Activated CD8-positive, alpha-beta T cell treated with anti-CD3 and anti-CD28 coated beads, Interleukin-2, amount 10 ng/mL, durations not matched to agents 7 days and 5 days (primary cell): Measurements from ENCODE around the gene NTRK2. TPM values are rescaled to one million over a fixed set of nuclear protein-coding genes. Genes with fewer than 3 reads are reported as not detected.

Source experiments
- ATAC-seq: fragments of 150-1000 bp; cut with Tn5 transposase; one replicate; pipeline ENCODE4 v1.10.0; 2021; ENCODE audit warnings: moderate library complexity
- CTCF ChIA-PET: fragments of 350-600 bp; sonication (Branson Sonifier 250); formaldehyde crosslinking; loops from one replicate; lab custom pipeline; 2021; ENCODE audit warnings: antibody characterized with exemption; lab: Charles Lee
- POLR2A ChIA-PET: fragments of 350-600 bp; sonication (Branson Sonifier 250); formaldehyde crosslinking; loops from one replicate; lab custom pipeline; 2021; ENCODE audit warnings: antibody characterized with exemption; lab: Charles Lee
- DNase-seq: peaks from one replicate; pipeline ENCODE4 v3.0.0-alpha.2; 2020
- H3K27ac Mint-ChIP-seq: one replicate; pipeline ENCODE4 v1.8.0; 2021; ENCODE audit warnings: mild to moderate bottlenecking, mixed read lengths
- H3K27me3 Mint-ChIP-seq: one replicate; pipeline ENCODE4 v1.8.0; 2021; ENCODE audit warnings: low read depth, mixed read lengths
- H3K36me3 Mint-ChIP-seq: one replicate; pipeline ENCODE4 v1.8.0; 2021; ENCODE audit warnings: low read depth, mixed read lengths
- H3K4me1 Mint-ChIP-seq: one replicate; pipeline ENCODE4 v1.8.0; 2021; ENCODE audit warnings: low read depth, mixed read lengths
- H3K4me3 Mint-ChIP-seq: one replicate; pipeline ENCODE4 v1.8.0; 2021; ENCODE audit warnings: mild to moderate bottlenecking, mixed read lengths
- H3K9me3 Mint-ChIP-seq: one replicate; pipeline ENCODE4 v1.8.0; 2022; ENCODE audit warnings: mixed read lengths; ENCODE audit not compliant: insufficient read depth
- total RNA-seq, 2 experiments: library from RNA; stranded (reverse); gene quantifications; one replicate each; pipeline ENCODE4 v1.2.3, GENCODE V29; 2021

Gene NTRK2
- total RNA-seq, 2 experiments from 2014 or later, result 0.05 TPM

DNA sequence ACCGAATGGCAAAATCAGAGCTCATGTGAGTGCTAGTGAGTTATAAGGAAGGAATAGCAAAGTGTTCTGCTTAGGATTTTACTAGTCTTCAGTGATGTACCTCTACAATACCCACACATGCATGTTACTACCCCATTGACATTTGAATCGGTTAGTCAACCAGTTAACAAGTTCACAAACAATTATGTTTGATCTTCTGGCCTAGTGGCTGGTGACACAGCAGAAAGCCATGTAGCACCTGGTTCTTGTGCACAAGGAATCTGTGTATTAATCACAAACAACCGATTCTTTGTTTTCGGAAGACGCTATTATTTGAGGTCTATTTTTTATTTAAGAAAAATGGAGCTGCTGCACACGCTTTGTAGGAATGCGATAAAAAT, 41.9 kb downstream of the NTRK2 start:
- no peak overlapping the region for H3K27ac Mint-ChIP-seq
- H3K36me3 Mint-ChIP-seq, result no peaks in the 10 kb centered on the region
- DNase-seq (no peak), ATAC-seq (no peak)
- H3K4me3 Mint-ChIP-seq, result no peak overlapping the region
- ChIA-PET POLR2A (no interaction called here), CTCF (no interaction called here)
- H3K9me3 Mint-ChIP-seq, result no peaks in the 10 kb centered on the region
- peaks cover 18% of the 10 kb centered on the region for H3K27me3 Mint-ChIP-seq
- peaks cover 23% of the 10 kb centered on the region for H3K4me1 Mint-ChIP-seq

- no peak overlapping the region for H3K4me3 Mint-ChIP-seq
- ChIA-PET CTCF (no interaction called here), POLR2A (no interaction called here)
- DNase-seq (no peak), ATAC-seq (no peak)
- no peak overlapping the region for H3K27ac Mint-ChIP-seq
- H3K27me3 Mint-ChIP-seq, result peaks cover 18% of the 10 kb centered on the region
- no peaks in the 10 kb centered on the region for H3K9me3 Mint-ChIP-seq
- no peaks in the 10 kb centered on the region for H3K36me3 Mint-ChIP-seq
- H3K4me1 Mint-ChIP-seq, result peaks cover 23% of the 10 kb centered on the region
Measured at GRCh38 chr9:84711936-84712335, 42.4 kb downstream of the NTRK2 start.

DNA sequence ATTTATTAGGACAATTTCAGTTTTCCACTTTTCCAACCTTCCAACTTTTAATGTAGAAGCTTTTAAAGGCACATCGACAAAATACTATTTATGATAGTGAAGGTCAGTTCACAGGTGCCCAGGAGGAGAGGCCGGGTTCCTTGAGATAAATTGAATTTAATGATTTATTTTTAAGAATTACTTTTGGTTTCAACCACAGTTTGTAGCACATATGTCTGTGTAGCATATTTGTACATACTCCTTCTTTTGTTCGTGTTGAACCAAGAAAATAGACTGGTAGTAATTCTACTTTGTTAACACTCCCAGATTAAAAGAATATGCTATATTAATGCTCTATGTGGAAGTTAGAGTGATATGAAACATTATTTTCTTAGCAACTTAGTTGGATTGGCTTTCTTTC, 46.7 kb downstream of the NTRK2 start:
- Mint-ChIP-seq H3K36me3 (no peaks in the 10 kb centered on the region), H3K4me3 (no peak overlapping the region), H3K27me3 (peaks cover 17% of the 10 kb centered on the region), H3K9me3 (no peaks in the 10 kb centered on the region), H3K27ac (no peak overlapping the region), H3K4me1 (peaks cover 3% of the 10 kb centered on the region)
- DNase-seq, result no peak
- ATAC-seq, result no peak
- ChIA-PET POLR2A (no interaction called here), CTCF (no interaction called here)

DNA sequence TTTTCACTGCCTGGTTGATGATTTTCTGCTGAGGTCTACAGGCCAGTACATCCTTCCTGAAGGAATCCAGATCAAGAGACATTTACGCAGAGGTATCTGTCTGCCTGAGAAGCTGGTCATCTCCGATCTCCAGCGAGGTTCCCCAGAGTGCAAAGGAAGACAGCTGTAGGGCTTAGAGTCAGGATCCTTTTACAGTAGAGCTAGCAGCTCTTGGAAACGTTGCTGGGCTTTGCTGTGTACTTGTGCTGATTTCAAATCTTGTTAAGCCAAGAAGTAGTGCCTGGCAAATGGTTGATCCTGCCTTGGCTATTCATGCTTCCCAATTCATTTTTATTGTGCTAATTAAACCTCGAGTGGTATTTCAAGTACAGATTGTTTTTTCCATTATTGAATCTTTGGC, 48.9 kb downstream of the NTRK2 start:
- CTCF ChIA-PET, result no interaction called here
- H3K4me1 Mint-ChIP-seq, result no peaks in the 10 kb centered on the region
- H3K4me3 Mint-ChIP-seq, result no peak overlapping the region
- H3K27ac Mint-ChIP-seq, result no peak overlapping the region
- H3K36me3 Mint-ChIP-seq, result no peaks in the 10 kb centered on the region
- POLR2A ChIA-PET, result no interaction called here
- DNase-seq (no peak), ATAC-seq (no peak)
- H3K27me3 Mint-ChIP-seq, result peaks cover 13% of the 10 kb centered on the region
- no peaks in the 10 kb centered on the region for H3K9me3 Mint-ChIP-seq

GRCh38 chr9:84722388-84722989, 53.0 kb downstream of the NTRK2 start:
- Mint-ChIP-seq H3K4me1 (no peaks in the 10 kb centered on the region), H3K27me3 (peaks cover 12% of the 10 kb centered on the region), H3K4me3 (no peak overlapping the region), H3K9me3 (no peaks in the 10 kb centered on the region), H3K36me3 (no peaks in the 10 kb centered on the region), H3K27ac (no peak overlapping the region)
- ChIA-PET POLR2A (no interaction called here), CTCF (no interaction called here)
- no peak for ATAC-seq
- no peak for DNase-seq

GRCh38 chr9:84723426-84723825, 53.9 kb downstream of the NTRK2 start:
- no peaks in the 10 kb centered on the region for H3K9me3 Mint-ChIP-seq
- no peak overlapping the region for H3K27ac Mint-ChIP-seq
- peaks cover 12% of the 10 kb centered on the region for H3K27me3 Mint-ChIP-seq
- DNase-seq (no peak), ATAC-seq (no peak)
- H3K4me3 Mint-ChIP-seq, result no peak overlapping the region
- no peaks in the 10 kb centered on the region for H3K36me3 Mint-ChIP-seq
- CTCF ChIA-PET, result no interaction called here
- POLR2A ChIA-PET, result no interaction called here
- H3K4me1 Mint-ChIP-seq, result no peaks in the 10 kb centered on the region

DNA sequence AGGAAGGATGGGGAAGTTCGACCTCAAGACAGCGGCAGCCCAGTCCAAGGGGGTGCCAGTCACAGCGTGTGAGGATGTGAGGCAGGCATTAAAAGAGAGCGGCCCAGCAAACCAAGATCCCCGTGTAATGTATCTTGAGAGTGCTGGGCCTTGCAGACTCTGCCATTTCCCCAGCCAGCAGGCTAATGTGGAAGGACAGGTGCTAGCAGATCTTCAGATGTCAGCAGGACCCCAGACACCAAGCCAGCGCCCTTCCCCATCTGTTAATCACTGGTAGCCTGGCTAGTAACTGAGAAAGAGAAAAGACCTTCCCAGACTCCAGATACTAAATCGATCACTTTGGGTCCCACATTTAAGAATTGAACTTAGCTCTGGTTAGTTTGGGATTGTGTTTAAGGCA, 62.2 kb downstream of the NTRK2 start:
- DNase-seq (no peak), ATAC-seq (no peak)
- Mint-ChIP-seq H3K36me3 (no peaks in the 10 kb centered on the region), H3K27me3 (peaks cover 4% of the 10 kb centered on the region), H3K9me3 (no peaks in the 10 kb centered on the region), H3K27ac (no peak overlapping the region), H3K4me1 (no peaks in the 10 kb centered on the region), H3K4me3 (no peak overlapping the region)
- ChIA-PET POLR2A (no interaction called here), CTCF (no interaction called here)

- H3K4me1 Mint-ChIP-seq, result no peaks in the 10 kb centered on the region
- peaks cover 4% of the 10 kb centered on the region for H3K27me3 Mint-ChIP-seq
- DNase-seq (no peak), ATAC-seq (no peak)
- H3K27ac Mint-ChIP-seq, result no peak overlapping the region
- H3K9me3 Mint-ChIP-seq, result no peaks in the 10 kb centered on the region
- ChIA-PET CTCF (no interaction called here), POLR2A (no interaction called here)
- H3K36me3 Mint-ChIP-seq, result no peaks in the 10 kb centered on the region
- H3K4me3 Mint-ChIP-seq, result no peak overlapping the region
Measured at GRCh38 chr9:84736081-84736480, 66.6 kb downstream of the NTRK2 start.

- Mint-ChIP-seq H3K36me3 (no peaks in the 10 kb centered on the region), H3K4me1 (no peaks in the 10 kb centered on the region), H3K27ac (no peak overlapping the region), H3K4me3 (no peak overlapping the region), H3K27me3 (peaks cover 4% of the 10 kb centered on the region), H3K9me3 (no peaks in the 10 kb centered on the region)
- ChIA-PET POLR2A (no interaction called here), CTCF (no interaction called here)
- ATAC-seq (no peak), DNase-seq (no peak)
Measured at GRCh38 chr9:84736536-84736935, 67.0 kb downstream of the NTRK2 start.

GRCh38 chr9:84738353-84738752, 68.8 kb downstream of the NTRK2 start:
- no peak overlapping the region for H3K27ac Mint-ChIP-seq
- no peak overlapping the region for H3K4me3 Mint-ChIP-seq
- H3K36me3 Mint-ChIP-seq, result no peaks in the 10 kb centered on the region
- DNase-seq (no peak), ATAC-seq (no peak)
- CTCF ChIA-PET, result no interaction called here
- peaks cover 4% of the 10 kb centered on the region for H3K27me3 Mint-ChIP-seq
- no peaks in the 10 kb centered on the region for H3K9me3 Mint-ChIP-seq
- H3K4me1 Mint-ChIP-seq, result no peaks in the 10 kb centered on the region
- POLR2A ChIA-PET, result no interaction called here

- DNase-seq (no peak), ATAC-seq (no peak)
- no peaks in the 10 kb centered on the region for H3K36me3 Mint-ChIP-seq
- H3K4me3 Mint-ChIP-seq, result no peak overlapping the region
- no peaks in the 10 kb centered on the region for H3K4me1 Mint-ChIP-seq
- CTCF ChIA-PET, result no interaction called here
- POLR2A ChIA-PET, result no interaction called here
- H3K27ac Mint-ChIP-seq, result no peak overlapping the region
- H3K9me3 Mint-ChIP-seq, result no peaks in the 10 kb centered on the region
- peaks cover 3% of the 10 kb centered on the region for H3K27me3 Mint-ChIP-seq
Measured at GRCh38 chr9:84742261-84742660, 72.7 kb downstream of the NTRK2 start.

DNA sequence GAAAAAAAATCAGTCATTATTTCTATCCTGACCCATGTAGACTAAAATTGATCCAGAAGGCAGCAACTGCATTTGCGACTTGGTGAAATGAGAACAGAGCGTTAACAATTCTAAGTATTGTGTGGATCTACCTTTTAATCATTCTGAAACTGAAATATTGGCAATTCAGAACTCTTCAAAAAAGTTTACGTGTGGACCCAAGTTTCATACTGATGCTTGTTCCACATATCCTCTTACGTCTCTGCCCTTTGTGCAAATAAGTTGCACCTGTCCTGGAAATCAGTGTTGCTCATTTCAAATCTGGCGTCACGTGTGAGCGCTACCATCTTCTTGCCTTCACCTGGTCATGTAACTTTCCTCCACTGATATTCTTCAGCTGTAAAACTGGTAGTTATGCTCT, 74.7 kb downstream of the NTRK2 start:
- H3K9me3 Mint-ChIP-seq, result no peaks in the 10 kb centered on the region
- H3K27ac Mint-ChIP-seq, result no peak overlapping the region
- no peak for DNase-seq

GRCh38 chr9:84744726-84745125, 75.2 kb downstream of the NTRK2 start:
- H3K9me3 Mint-ChIP-seq, result no peaks in the 10 kb centered on the region
- H3K4me1 Mint-ChIP-seq, result no peaks in the 10 kb centered on the region
- ChIA-PET POLR2A (no interaction called here), CTCF (no interaction called here)
- H3K4me3 Mint-ChIP-seq, result no peak overlapping the region
- ATAC-seq (no peak), DNase-seq (no peak)
- no peak overlapping the region for H3K27ac Mint-ChIP-seq
- H3K27me3 Mint-ChIP-seq, result peaks cover 3% of the 10 kb centered on the region
- H3K36me3 Mint-ChIP-seq, result no peaks in the 10 kb centered on the region

More for the DNA sequence above, 74.7 kb downstream of the NTRK2 start:
- Mint-ChIP-seq H3K4me1 (no peaks in the 10 kb centered on the region), H3K4me3 (no peak overlapping the region), H3K27me3 (peaks cover 3% of the 10 kb centered on the region), H3K36me3 (no peaks in the 10 kb centered on the region)
- no peak for ATAC-seq
- CTCF ChIA-PET, result no interaction called here
- POLR2A ChIA-PET, result no interaction called here
